K562 (cell line): ENCODE data around the gene AFDN.

Experiments
- BCL6 ChIP-seq: fragments of 250-450 bp; sonication (Bioruptor Pico); IDR thresholded peaks from 2 replicates; pipeline ENCODE4 v1.4.0; 2020
- CCAR2 ChIP-seq: fragments of 200-400 bp; formaldehyde crosslinking; IDR thresholded peaks from 2 replicates; pipeline ENCODE4 v1.6.1; 2017; ENCODE audit warnings: mild to moderate bottlenecking, low read depth, low read length
- CREB1 ChIP-seq, 2 experiments: sonication (generic) in 1 of 2; formaldehyde crosslinking in 1 of 2; IDR thresholded peaks; 2 replicates each; pipeline versions ENCODE4 v1.6.1 to v1.8.0; 2012 to 2022; ENCODE audit warnings: inconsistent platforms in 1 of 2, mild to moderate bottlenecking in 1 of 2, missing genetic modification reagents in 1 of 2, moderate library complexity in 1 of 2
- ELK1 ChIP-seq: sonication (generic); formaldehyde crosslinking; IDR thresholded peaks from 2 replicates; pipeline ENCODE4 v1.8.1; 2022; ENCODE audit warnings: missing genetic modification reagents
- EP300 ChIP-seq: IDR thresholded peaks from 2 replicates; pipeline ENCODE4 v1.6.1; 2012; ENCODE audit warnings: low read length, improper control_type of control experiment
- PHF8 ChIP-seq: fragments of 200-600 bp; sonication (generic); IDR thresholded peaks from 2 replicates; pipeline ENCODE4 v1.6.1; 2012; ENCODE audit warnings: mixed run types, mild to moderate bottlenecking, inconsistent platforms, low read length, moderate library complexity, borderline replicate concordance
- POLR3G ChIP-seq: IDR thresholded peaks from 2 replicates; pipeline ENCODE4 v1.6.1; 2011; ENCODE audit not compliant: insufficient read length, insufficient replicate concordance; ENCODE audit errors: extremely low read depth
- RAD21 ChIP-seq, 2 experiments: fragments of 250-450 bp in 1 of 2; fragments of 450-650 bp in 1 of 2; sonication (Bioruptor Pico) in 1 of 2; formaldehyde crosslinking in 1 of 2; IDR thresholded peaks in 1 of 2; conservative IDR thresholded peaks in 1 of 2; 2 replicates each; pipeline versions ENCODE4 v1.4.0 to v1.8.0; 2020 to 2022; ENCODE audit warnings: mild to moderate bottlenecking in 2 of 2, moderate library complexity in 1 of 2
- ZNF655 ChIP-seq: fragments of 250-450 bp; sonication (Bioruptor Pico); IDR thresholded peaks from 2 replicates; pipeline ENCODE4 v1.5.0; 2021

DNA sequence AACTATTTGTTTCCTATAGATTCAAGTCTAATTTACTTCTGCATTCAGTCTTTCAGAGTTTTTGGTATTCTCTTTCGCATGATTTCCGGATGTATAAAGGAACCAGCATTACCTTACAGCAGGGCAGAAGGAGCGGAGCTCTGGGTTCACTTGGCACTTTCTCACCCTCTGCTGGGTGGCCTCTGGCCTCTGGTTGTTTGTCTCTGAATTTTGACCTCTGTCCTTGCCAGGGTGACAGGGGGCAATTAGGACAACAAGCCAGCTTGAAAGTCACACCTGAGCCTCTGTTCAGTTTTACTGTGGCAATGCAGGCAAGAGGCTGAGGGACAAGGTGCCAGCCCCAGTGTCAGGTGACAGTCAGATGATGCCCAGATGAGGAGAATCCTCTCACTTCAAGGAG lies 101.4 kb downstream of the AFDN start:
- TF ChIP-seq BCL6 (no peak), CREB1 (IDR thresholded peaks at IDR 0.05) (no peak), CREB1 (CRISPR knock-in tag; IDR thresholded peaks at IDR 0.05) (no peak), ZNF655 (no peak), POLR3G (no peak), ELK1 (CRISPR knock-in tag) (no peak), PHF8 (no peak), CCAR2 (no peak), EP300 (no peak), RAD21 (CRISPR knock-in tag; conservative IDR thresholded peaks at IDR 0.05 in 1 of 2, IDR thresholded peaks at IDR 0.05 in 1 of 2) (no peak)
